Stomach (tissue), 4 donors: ENCODE data around the gene DDIT3.
"Not testable (repeated sequence)": the region's sequence is repeated elsewhere in the genome, so short reads cannot be mapped to it uniquely, and the experiment has no call there.

Experiments used
- CTCF ChIP-seq, 7 experiments: fragments of 450-650 bp in 4 of 7; fragments of 200-600 bp in 3 of 7; sonication (generic) in 3 of 7; IDR thresholded peaks; one replicate each; pipeline ENCODE4 v1.5.1; 2016 to 2019; ENCODE audit warnings: antibody characterized with exemption in 7 of 7, control low read depth in 2 of 7, mild to moderate bottlenecking in 1 of 7
- EP300 ChIP-seq: sonication (generic); formaldehyde crosslinking; IDR thresholded peaks from one replicate; pipeline ENCODE4 v1.6.1; 2017; ENCODE audit warnings: antibody characterized with exemption
- POLR2A ChIP-seq, 4 donors: fragments of 450-650 bp; IDR thresholded peaks; one replicate each; pipeline ENCODE4 v1.6.1; 2016; ENCODE audit warnings: antibody characterized with exemption in 4 of 4, control low read depth in 2 of 4, mild to moderate bottlenecking in 1 of 4, moderate library complexity in 1 of 4
- POLR2AphosphoS5 ChIP-seq, 3 donors: sonication (generic); formaldehyde crosslinking; IDR thresholded peaks; one replicate each; pipeline ENCODE4 v1.6.1; 2016; ENCODE audit warnings: antibody characterized with exemption in 3 of 3

GRCh38 chr12:57561117-57561516 lies 40.8 kb upstream of the DDIT3 start:
- TF ChIP-seq CTCF (IDR thresholded peaks at IDR 0.05); POLR2AphosphoS5 (IDR thresholded peaks at IDR 0.05); POLR2A (IDR thresholded peaks at IDR 0.05); EP300: not testable (repeated sequence)
